ENCODE data around the gene TOPAZ1. TPM values are rescaled to one million over a fixed set of nuclear protein-coding genes. Genes with fewer than 3 reads are reported as not detected.

TOPAZ1 gene
- total and polyA plus RNA-seq, 9 of the 15 experiments (the other 6 are each of a cell fraction or from before 2014, with no cell fraction given): 0.01 TPM; not detected in 8

- TF ChIP-seq ZBTB11 (CRISPR knock-in tag; IDR thresholded peaks at IDR 0.05) (no peak), SMAD2 (IDR thresholded peaks at IDR 0.05; ENCODE audit: low read depth, low read length) (no peak), KAT2B (IDR thresholded peaks at IDR 0.05; ENCODE audit: low read depth, low read length) (no peak), RHOXF2B (CRISPR knock-in tag; conservative IDR thresholded peaks at IDR 0.05) (no peak), NCOA4 (IDR thresholded peaks at IDR 0.05; ENCODE audit: partially characterized antibody) (no peak), PYGO2 (tag; IDR thresholded peaks at IDR 0.05) (no peak), ZNF584 (CRISPR knock-in tag; IDR thresholded peaks at IDR 0.05; ENCODE audit: low read depth) (no peak), ZNF134 (CRISPR knock-in tag; conservative IDR thresholded peaks at IDR 0.05) (no peak), LARP7 (IDR thresholded peaks at IDR 0.05) (no peak), FIP1L1 (IDR thresholded peaks at IDR 0.05; ENCODE audit: low read depth, low read length, poor library complexity, severe bottlenecking) (no peak), HNRNPLL (IDR thresholded peaks at IDR 0.05; ENCODE audit: low read depth, low read length, poor library complexity, severe bottlenecking) (no peak), ZNF655 (CRISPR knock-in tag; IDR thresholded peaks at IDR 0.05) (no peak), ASH1L (IDR thresholded peaks at IDR 0.05; ENCODE audit: borderline replicate concordance, low read depth, partially characterized antibody) (no peak), PBX2 (CRISPR knock-in tag; IDR thresholded peaks at IDR 0.05; ENCODE audit: low read depth) (no peak), PBX2 (tag; conservative IDR thresholded peaks at IDR 0.05; ENCODE audit: low read depth) (no peak), TFAM (CRISPR knock-in tag; conservative IDR thresholded peaks at IDR 0.05) (no peak), GTF2A2 (tag; IDR thresholded peaks at IDR 0.05) (no peak), NR0B1 (IDR thresholded peaks at IDR 0.05; ENCODE audit: partially characterized antibody) (no peak)
Observed at GRCh38 chr3:44198284-44199269, 43.1 kb upstream of the TOPAZ1 start (continued).

Measured in K562 (cell line).